Activated effector memory CD4-positive, alpha-beta T cell treated with Interleukin-2 at 50 U/mL for 16 hours (primary cell): ENCODE measurements around the gene NXPE4.

Source experiments
- DNase-seq: peaks from one replicate; pipeline ENCODE4 v3.0.0-alpha.2; 2020

Gene NXPE4

DNA sequence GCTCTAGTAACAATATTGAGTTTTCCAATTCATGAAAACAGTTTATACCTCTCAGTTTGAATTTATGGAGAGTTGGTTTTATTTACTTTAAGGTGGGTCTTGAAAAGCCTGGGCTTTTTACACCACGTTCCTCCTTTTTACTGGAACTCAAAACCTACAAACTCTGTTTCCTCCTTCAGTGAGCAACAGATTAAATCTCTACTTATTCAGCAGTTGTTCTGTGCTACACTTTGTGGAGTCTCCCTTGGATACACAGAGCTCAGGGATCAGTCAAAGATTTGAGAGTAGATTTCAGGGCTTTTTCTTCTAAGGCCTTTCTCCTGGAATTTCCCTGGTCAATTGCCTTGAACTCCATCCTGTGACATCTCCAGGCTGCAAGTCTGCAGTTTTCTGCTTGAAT lies 39.5 kb downstream of the NXPE4 start:
- no peak for DNase-seq

DNA sequence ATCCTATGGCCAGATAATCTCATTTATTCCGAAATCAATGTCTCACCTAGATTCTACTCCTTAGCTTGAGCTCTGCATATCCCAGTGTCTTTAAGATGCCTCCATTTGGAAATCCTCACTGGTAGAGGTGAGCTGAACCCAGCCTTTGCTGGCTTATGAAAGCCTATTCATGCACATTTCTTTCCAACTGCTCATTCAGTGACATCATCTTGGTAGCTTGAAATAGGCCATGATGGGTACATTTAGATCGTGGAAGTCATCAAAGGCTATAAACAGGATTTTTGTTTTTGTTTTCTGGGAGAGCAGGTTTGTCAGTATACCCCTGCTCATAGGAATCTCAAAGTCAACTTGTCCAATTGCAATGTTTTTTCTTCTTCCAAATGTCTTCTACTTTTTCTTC lies 41.9 kb downstream of the NXPE4 start:
- no peak for DNase-seq

GRCh38 chr11:114551060-114551459 lies 44.5 kb downstream of the NXPE4 start:
- no peak for DNase-seq

GRCh38 chr11:114525682-114526081 lies 69.9 kb downstream of the NXPE4 start:
- DNase-seq: no peak

GRCh38 chr11:114524122-114524521 lies 71.5 kb downstream of the NXPE4 start:
- no peak for DNase-seq

- DNase-seq: no peak
These were observed 72.8 kb downstream of the NXPE4 start for GRCh38 chr11:114522818-114523217.
